Ishikawa (cell line): ENCODE measurements around the gene EXOC4.

Source experiments
- CEBPB ChIP-seq: IDR thresholded peaks from 2 replicates; pipeline ENCODE4 v1.6.1; 2012
- CREB1 ChIP-seq: IDR thresholded peaks from 2 replicates; pipeline ENCODE4 v1.6.1; 2012; ENCODE audit warnings: low read depth
- EGR1 ChIP-seq: IDR thresholded peaks from 2 replicates; pipeline ENCODE4 v1.6.1; 2012
- EP300 ChIP-seq: IDR thresholded peaks from 2 replicates; pipeline ENCODE4 v1.6.1; 2012; ENCODE audit warnings: borderline replicate concordance
- FOXM1 ChIP-seq: IDR thresholded peaks from 2 replicates; pipeline ENCODE4 v1.6.1; 2012; ENCODE audit warnings: low read depth, borderline replicate concordance
- MAX ChIP-seq: IDR thresholded peaks from 2 replicates; pipeline ENCODE4 v1.6.1; 2012
- NFIC ChIP-seq: IDR thresholded peaks from 2 replicates; pipeline ENCODE4 v1.6.1; 2012
- RAD21 ChIP-seq: IDR thresholded peaks from 2 replicates; pipeline ENCODE4 v1.6.1; 2012; ENCODE audit warnings: low read depth
- TAF1 ChIP-seq: IDR thresholded peaks from 2 replicates; pipeline ENCODE4 v1.6.1; 2012; ENCODE audit warnings: low read depth, mild to moderate bottlenecking
- TCF12 ChIP-seq: IDR thresholded peaks from 2 replicates; pipeline ENCODE4 v1.6.1; 2012; ENCODE audit warnings: low read depth
- TEAD4 ChIP-seq: IDR thresholded peaks from 2 replicates; pipeline ENCODE4 v1.6.1; 2012
- YY1 ChIP-seq: IDR thresholded peaks from 2 replicates; pipeline ENCODE4 v1.6.1; 2012; ENCODE audit warnings: low read depth
- ZBTB7A ChIP-seq: IDR thresholded peaks from 2 replicates; pipeline ENCODE4 v1.6.1; 2012; ENCODE audit warnings: low read depth
- TF ChIP-seq, protein P1 (sequence below): IDR thresholded peaks from 2 replicates; pipeline ENCODE4 v1.6.1; 2012
- TF ChIP-seq, protein P2 (sequence below): IDR thresholded peaks from 2 replicates; pipeline ENCODE4 v1.6.1; 2012; ENCODE audit warnings: low read depth, mild to moderate bottlenecking

The EXOC4 gene

GRCh38 chr7:133491201-133491691 lies 238.4 kb downstream of the EXOC4 start:
- TF ChIP-seq TAF1 = no peak
- TF ChIP-seq FOXM1 = no peak
- no peak for TF ChIP-seq EP300
- TF ChIP-seq YY1 = no peak
- TF ChIP-seq, protein P1, sequence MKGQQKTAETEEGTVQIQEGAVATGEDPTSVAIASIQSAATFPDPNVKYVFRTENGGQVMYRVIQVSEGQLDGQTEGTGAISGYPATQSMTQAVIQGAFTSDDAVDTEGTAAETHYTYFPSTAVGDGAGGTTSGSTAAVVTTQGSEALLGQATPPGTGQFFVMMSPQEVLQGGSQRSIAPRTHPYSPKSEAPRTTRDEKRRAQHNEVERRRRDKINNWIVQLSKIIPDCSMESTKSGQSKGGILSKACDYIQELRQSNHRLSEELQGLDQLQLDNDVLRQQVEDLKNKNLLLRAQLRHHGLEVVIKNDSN = no peak
- TF ChIP-seq CREB1 = no peak
- no peak for TF ChIP-seq TCF12
- no peak for TF ChIP-seq EGR1
- TF ChIP-seq ZBTB7A = no peak
- TF ChIP-seq, protein P2, sequence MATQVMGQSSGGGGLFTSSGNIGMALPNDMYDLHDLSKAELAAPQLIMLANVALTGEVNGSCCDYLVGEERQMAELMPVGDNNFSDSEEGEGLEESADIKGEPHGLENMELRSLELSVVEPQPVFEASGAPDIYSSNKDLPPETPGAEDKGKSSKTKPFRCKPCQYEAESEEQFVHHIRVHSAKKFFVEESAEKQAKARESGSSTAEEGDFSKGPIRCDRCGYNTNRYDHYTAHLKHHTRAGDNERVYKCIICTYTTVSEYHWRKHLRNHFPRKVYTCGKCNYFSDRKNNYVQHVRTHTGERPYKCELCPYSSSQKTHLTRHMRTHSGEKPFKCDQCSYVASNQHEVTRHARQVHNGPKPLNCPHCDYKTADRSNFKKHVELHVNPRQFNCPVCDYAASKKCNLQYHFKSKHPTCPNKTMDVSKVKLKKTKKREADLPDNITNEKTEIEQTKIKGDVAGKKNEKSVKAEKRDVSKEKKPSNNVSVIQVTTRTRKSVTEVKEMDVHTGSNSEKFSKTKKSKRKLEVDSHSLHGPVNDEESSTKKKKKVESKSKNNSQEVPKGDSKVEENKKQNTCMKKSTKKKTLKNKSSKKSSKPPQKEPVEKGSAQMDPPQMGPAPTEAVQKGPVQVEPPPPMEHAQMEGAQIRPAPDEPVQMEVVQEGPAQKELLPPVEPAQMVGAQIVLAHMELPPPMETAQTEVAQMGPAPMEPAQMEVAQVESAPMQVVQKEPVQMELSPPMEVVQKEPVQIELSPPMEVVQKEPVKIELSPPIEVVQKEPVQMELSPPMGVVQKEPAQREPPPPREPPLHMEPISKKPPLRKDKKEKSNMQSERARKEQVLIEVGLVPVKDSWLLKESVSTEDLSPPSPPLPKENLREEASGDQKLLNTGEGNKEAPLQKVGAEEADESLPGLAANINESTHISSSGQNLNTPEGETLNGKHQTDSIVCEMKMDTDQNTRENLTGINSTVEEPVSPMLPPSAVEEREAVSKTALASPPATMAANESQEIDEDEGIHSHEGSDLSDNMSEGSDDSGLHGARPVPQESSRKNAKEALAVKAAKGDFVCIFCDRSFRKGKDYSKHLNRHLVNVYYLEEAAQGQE = no peak
- no peak for TF ChIP-seq CEBPB
- TF ChIP-seq TEAD4 = no peak

DNA sequence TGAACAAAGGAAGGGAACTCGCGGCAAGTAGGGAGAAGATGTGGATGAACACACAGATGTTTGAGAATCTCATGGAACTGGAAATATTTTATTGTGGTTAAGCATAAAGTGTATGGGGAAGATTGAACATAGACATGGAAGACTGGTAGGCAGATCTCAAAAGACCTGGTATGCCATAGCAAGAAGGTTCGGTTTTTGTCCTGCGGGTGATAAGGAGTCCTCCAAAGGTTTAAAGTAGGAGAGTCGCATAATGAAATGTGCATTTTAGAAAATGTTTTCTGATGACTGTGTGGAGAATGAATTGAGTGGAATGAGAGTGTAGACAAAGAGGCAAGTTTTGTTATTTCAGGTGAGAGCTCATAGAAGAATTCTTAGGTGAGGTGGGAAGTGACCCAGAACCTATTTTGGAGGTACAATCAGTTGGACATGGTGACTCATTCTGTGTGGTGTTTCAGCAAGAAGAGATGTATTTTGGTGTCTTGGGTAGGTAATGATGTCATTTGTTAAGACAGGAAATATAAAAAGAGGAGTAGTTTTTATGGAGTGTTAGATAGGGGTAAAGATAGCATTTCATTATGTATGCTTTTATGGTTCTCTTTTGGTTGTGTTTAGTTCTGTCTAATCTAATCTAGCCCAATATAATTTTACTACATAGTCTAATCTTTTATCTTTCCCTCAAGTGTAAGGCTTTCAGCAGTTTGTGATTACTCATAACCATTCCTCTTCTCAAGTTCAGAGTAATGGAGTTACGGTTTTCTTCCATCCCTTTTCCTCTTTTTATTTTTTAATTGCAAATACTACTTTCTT lies 239.2 kb downstream of the EXOC4 start:
- TF ChIP-seq, protein P2 = no peak
- no peak for TF ChIP-seq EGR1

- no peak for TF ChIP-seq EP300
- TF ChIP-seq ZBTB7A = no peak
Observed at GRCh38 chr7:133497061-133497460, 244.2 kb downstream of the EXOC4 start.

GRCh38 chr7:133501771-133502170 lies 248.9 kb downstream of the EXOC4 start:
- TF ChIP-seq CREB1 = no peak
- TF ChIP-seq CEBPB = no peak
- TF ChIP-seq, protein P1 = no peak
- TF ChIP-seq, protein P2 = no peak
- TF ChIP-seq YY1 = no peak
- TF ChIP-seq TCF12 = no peak
- no peak for TF ChIP-seq NFIC
- TF ChIP-seq RAD21 = no peak
- TF ChIP-seq EP300 = no peak
- TF ChIP-seq TAF1 = no peak
- TF ChIP-seq TEAD4 = no peak
- no peak for TF ChIP-seq FOXM1
- TF ChIP-seq ZBTB7A = no peak
- TF ChIP-seq EGR1 = no peak
- no peak for TF ChIP-seq MAX

DNA sequence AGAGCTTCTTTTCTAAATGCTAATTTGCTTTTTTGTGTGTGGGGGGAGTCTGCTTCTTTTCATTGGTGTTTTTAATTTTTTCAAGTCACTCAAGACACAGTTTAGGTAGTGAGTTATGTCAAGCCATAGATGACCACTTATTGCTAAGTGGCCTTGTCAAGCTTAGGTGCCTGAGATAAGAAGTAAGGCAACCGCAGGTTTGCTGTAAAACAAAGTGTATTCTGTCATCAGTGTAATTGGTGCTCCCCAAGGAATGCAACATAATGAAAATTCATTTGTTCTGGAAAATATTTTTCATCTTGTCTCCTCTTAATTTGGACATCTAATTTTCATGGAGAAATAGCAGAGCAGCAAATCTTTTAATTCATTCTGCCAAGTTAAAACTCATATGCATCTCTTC lies 249.6 kb downstream of the EXOC4 start:
- TF ChIP-seq TCF12 = no peak
